22Rv1 (cell line): ENCODE results near the gene PIP5K1B.

Source experiments
- H3K27ac ChIP-seq: fragments of 450-650 bp; 2 replicates; pipeline ENCODE4 v1.5.1; 2017
- ZFX ChIP-seq: fragments of 450-650 bp; IDR thresholded peaks from 2 replicates; pipeline ENCODE4 v1.6.1; 2017; ENCODE audit warnings: antibody characterized with exemption, borderline replicate concordance
- TF ChIP-seq, protein P1 (sequence below): fragments of 450-650 bp; IDR thresholded peaks from 2 replicates; pipeline ENCODE4 v1.5.1; 2017; ENCODE audit warnings: mild to moderate bottlenecking

Gene PIP5K1B

DNA sequence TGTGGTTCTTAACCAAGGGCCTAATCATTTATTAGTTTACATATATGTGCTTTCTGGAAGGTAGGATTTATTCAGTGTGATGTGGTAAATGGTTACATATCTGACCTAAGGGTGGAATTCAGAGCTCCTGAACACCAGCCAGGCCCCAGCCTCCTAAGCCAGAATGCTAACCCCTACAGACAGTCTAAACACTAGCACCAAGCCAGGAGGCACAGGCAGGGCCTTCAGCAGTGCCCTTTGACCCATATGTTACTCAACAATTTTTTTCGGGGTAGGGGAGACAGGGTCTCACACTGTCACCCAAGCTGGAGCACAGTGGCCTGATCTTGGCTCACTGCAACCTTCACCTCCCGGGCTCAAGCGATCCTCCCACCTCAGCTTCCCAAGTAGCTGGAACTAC is 268.6 kb downstream of the PIP5K1B start:
- TF ChIP-seq, protein P1, sequence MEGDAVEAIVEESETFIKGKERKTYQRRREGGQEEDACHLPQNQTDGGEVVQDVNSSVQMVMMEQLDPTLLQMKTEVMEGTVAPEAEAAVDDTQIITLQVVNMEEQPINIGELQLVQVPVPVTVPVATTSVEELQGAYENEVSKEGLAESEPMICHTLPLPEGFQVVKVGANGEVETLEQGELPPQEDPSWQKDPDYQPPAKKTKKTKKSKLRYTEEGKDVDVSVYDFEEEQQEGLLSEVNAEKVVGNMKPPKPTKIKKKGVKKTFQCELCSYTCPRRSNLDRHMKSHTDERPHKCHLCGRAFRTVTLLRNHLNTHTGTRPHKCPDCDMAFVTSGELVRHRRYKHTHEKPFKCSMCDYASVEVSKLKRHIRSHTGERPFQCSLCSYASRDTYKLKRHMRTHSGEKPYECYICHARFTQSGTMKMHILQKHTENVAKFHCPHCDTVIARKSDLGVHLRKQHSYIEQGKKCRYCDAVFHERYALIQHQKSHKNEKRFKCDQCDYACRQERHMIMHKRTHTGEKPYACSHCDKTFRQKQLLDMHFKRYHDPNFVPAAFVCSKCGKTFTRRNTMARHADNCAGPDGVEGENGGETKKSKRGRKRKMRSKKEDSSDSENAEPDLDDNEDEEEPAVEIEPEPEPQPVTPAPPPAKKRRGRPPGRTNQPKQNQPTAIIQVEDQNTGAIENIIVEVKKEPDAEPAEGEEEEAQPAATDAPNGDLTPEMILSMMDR, result no peak
- no peak for TF ChIP-seq ZFX
- no peak overlapping the region for H3K27ac ChIP-seq

DNA sequence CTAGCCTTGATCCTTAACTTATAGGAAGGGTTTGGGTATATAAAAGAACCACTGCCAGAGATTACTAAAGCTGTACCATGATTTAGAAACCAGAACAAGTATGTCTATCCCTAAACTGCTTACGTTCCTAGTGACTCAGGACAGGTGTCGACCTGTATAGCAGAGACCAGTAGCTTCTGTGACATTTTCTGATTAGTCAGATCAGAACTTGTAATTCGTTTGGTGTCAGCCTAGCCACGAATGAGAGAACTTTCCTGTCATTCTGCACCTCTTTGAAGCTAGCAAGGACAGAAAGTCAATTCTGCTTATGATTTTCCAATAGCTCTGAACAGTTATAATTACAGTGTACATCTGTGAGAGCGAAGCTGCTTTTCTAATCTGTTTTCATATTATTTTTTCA is 269.4 kb downstream of the PIP5K1B start:
- H3K27ac ChIP-seq, result no peak overlapping the region
- TF ChIP-seq ZFX, result no peak
- TF ChIP-seq, protein P1, result no peak

DNA sequence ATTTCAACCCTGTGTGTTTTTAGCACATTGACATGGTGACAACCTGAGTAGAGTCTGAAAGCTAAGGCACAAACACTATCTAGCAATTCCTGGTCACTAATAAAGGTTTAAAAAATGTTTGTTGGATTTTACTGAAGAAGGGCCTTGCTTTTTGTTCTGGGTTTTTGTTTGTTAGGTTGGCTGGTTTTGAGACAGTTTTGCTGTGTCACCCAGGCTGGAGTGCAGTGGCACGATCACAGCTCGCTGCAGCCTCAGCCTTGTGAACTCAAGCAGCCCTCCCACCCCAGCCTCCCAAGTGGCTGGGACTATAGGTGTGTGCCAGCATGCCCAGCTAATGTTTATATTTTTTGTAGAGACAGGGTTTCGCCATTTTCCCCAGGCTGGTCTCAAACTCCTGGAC is 269.9 kb downstream of the PIP5K1B start:
- no peak overlapping the region for H3K27ac ChIP-seq
- no peak for TF ChIP-seq ZFX
- TF ChIP-seq, protein P1, result no peak

DNA sequence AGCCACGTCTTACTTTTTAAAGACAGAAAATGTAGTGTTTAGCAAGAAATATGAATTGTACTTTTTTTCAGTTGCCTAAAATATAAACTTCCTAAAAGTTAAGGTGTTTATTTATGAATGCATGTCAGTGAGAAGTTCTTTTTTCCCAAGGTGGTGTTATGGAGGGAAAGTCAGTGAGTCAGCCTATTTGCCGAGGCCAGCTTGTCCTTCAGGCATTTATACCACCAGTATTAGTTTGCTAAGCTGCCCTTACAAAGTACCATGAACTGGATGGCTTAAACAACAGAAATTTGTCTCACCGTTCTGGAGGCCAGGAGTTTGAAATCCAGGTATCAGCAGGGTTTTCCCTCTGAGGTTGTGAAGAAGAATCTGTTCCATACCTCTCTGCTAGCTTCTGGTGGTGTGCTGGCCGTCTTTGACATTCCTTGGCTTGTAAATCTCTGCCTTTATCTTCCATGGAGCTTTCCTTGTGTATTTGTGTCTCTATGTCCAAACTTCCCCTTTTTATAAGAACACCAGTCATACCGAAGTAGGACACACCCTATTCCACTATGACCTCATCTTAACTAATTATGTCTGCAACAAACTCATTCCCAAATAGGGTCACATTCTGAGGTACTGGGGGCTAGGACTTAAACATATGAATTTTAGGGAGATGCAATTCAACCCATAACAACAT is 270.5 kb downstream of the PIP5K1B start:
- no peak for TF ChIP-seq ZFX
- TF ChIP-seq, protein P1, result no peak
- no peak overlapping the region for H3K27ac ChIP-seq

DNA sequence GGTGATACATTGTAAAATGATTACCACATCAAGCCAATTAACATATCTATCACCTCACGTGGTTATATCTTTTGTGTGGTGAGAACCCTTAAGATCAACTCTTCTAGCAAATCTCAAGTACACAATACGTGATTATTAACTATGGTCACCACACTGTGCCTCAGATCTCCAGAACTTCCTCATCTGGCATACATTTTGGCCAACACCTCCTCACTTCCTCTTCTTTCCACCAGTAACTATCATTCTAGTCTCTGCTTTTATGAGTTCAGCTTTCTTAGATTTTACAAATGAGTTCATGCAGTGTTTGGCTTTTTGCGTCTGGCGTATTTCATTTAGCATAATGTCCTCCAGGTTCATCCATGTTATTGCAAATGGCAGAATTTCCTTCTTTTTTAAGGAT is 273.0 kb downstream of the PIP5K1B start:
- no peak overlapping the region for H3K27ac ChIP-seq
- no peak for TF ChIP-seq ZFX
- TF ChIP-seq, protein P1, result no peak

DNA sequence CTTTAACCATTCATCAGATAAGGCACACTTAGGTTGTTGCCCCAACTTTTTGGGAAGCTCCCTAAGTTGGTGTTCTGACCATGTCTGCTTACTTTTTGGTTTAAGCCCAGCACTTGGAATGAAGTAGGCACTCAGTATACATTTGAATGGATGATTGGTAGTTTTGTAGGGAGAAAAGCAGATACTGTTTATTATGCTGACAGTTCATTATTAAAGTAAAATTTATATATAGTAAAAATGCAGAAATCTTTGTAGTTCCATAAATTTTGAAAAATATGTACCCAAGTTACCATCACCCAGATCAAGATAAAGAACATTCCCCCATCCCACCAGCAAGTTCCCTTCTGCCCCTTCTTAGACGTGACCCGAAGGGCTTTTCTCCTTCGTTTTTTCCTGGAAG is 273.5 kb downstream of the PIP5K1B start:
- no peak for TF ChIP-seq ZFX
- TF ChIP-seq, protein P1, result no peak

DNA sequence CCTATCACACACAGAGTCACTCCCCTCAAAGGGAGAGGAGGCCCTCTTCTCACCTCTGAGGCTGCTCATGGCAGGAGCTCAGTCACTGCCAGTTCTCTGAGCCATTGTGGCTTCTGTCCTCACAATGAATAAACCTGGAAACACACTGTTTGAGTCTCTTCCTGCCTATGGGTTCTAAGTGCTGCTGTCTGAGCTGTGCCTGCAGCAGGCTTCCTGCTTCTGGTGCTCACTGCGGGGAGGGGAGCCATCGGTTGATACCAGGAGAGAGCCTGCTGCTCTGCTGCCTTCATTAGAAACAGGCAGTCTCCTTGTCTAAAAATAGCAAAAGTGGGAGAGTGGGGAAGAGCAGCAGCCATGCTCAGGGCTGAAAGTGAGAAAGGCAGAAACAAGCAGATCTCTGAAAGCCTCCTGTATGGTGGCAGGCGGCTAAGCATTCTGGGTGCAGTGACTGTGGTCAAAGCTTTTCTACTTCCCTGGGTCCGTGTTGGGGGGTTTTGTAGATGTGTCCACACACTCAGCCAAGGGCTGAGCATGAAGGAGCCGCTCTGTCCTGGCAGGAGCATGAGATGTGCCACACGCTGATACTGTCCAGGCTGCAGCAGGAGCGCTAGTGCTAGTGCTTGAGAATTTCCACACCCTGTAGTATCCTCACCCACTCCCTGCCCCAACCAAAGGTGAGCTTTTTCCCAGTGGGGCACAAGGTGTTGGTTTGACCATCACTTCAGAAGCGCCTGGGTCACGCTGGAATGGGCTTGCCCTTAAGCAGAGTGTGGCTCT is 274.7 kb downstream of the PIP5K1B start:
- no peak overlapping the region for H3K27ac ChIP-seq

More for the DNA sequence above, 273.5 kb downstream of the PIP5K1B start:
- no peak overlapping the region for H3K27ac ChIP-seq

More for the DNA sequence above, 274.7 kb downstream of the PIP5K1B start:
- TF ChIP-seq ZFX, result no peak
- TF ChIP-seq, protein P1, result no peak
